GM18499 (cell line): ENCODE measurements around the gene SCP2.
"Not testable (repeated sequence)": the region's sequence is repeated elsewhere in the genome, so short reads cannot be mapped to it uniquely, and the experiment has no call there.

Source experiments
- ATAC-seq: cut with Tn5 transposase; IDR thresholded peaks from one replicate; pipeline ENCODE4 v1.9.1; 2021; ENCODE audit warnings: moderate number of reproducible peaks; ENCODE audit not compliant: insufficient read depth, unreplicated experiment

The SCP2 gene

GRCh38 chr1:52967666-52968065, 40.6 kb downstream of the SCP2 start:
- ATAC-seq = no peak

- not testable (repeated sequence) for ATAC-seq
These were observed 42.2 kb downstream of the SCP2 start for GRCh38 chr1:52969234-52969633.

GRCh38 chr1:52970149-52970548, 43.1 kb downstream of the SCP2 start:
- no peak for ATAC-seq

- no peak for ATAC-seq
These were observed 46.8 kb downstream of the SCP2 start for GRCh38 chr1:52973841-52974240.

- ATAC-seq = no peak
These were observed 49.3 kb downstream of the SCP2 start for GRCh38 chr1:52976183-52977035.

- ATAC-seq = no peak
These were observed 51.0 kb downstream of the SCP2 start for GRCh38 chr1:52978045-52978444.

- ATAC-seq = not testable (repeated sequence)
These were observed 65.7 kb downstream of the SCP2 start for GRCh38 chr1:52992733-52993132.

- ATAC-seq = no peak
These were observed 67.6 kb downstream of the SCP2 start for GRCh38 chr1:52994656-52995055.

- ATAC-seq = no peak
These were observed 69.6 kb downstream of the SCP2 start for GRCh38 chr1:52996653-52997052.

- ATAC-seq = no peak
These were observed 74.1 kb downstream of the SCP2 start for GRCh38 chr1:53001128-53001527.

GRCh38 chr1:53006612-53007011, 79.5 kb downstream of the SCP2 start:
- not testable (repeated sequence) for ATAC-seq

- not testable (repeated sequence) for ATAC-seq
These were observed 83.2 kb downstream of the SCP2 start for GRCh38 chr1:53010247-53010646.

GRCh38 chr1:53011175-53011574, 84.1 kb downstream of the SCP2 start:
- ATAC-seq = no peak

GRCh38 chr1:53014791-53015507, 87.9 kb downstream of the SCP2 start:
- peak; percentile 77 for ATAC-seq

- ATAC-seq = no peak
These were observed 88.4 kb downstream of the SCP2 start for GRCh38 chr1:53015508-53015860.

GRCh38 chr1:53016705-53017104, 89.6 kb downstream of the SCP2 start:
- ATAC-seq = no peak

- no peak for ATAC-seq
These were observed 93.5 kb downstream of the SCP2 start for GRCh38 chr1:53020588-53020987.

GRCh38 chr1:53022179-53022578, 95.1 kb downstream of the SCP2 start:
- no peak for ATAC-seq

GRCh38 chr1:53023546-53023945, 96.5 kb downstream of the SCP2 start:
- ATAC-seq = no peak

GRCh38 chr1:53024117-53024516, 97.0 kb downstream of the SCP2 start:
- ATAC-seq = no peak

- ATAC-seq = no peak
These were observed 98.1 kb downstream of the SCP2 start for GRCh38 chr1:53025034-53025768.
